Measurements from ENCODE around the gene ANKRD35. TPM values are rescaled to one million over a fixed set of nuclear protein-coding genes. Genes with fewer than 3 reads are reported as not detected.

ANKRD35 gene
- total and polyA plus RNA-seq, 9 of the 15 experiments (the other 6 are each of a cell fraction or from before 2014, with no cell fraction given), result 0.07 to 0.14 (median 0.07) TPM; not detected in 5

DNA sequence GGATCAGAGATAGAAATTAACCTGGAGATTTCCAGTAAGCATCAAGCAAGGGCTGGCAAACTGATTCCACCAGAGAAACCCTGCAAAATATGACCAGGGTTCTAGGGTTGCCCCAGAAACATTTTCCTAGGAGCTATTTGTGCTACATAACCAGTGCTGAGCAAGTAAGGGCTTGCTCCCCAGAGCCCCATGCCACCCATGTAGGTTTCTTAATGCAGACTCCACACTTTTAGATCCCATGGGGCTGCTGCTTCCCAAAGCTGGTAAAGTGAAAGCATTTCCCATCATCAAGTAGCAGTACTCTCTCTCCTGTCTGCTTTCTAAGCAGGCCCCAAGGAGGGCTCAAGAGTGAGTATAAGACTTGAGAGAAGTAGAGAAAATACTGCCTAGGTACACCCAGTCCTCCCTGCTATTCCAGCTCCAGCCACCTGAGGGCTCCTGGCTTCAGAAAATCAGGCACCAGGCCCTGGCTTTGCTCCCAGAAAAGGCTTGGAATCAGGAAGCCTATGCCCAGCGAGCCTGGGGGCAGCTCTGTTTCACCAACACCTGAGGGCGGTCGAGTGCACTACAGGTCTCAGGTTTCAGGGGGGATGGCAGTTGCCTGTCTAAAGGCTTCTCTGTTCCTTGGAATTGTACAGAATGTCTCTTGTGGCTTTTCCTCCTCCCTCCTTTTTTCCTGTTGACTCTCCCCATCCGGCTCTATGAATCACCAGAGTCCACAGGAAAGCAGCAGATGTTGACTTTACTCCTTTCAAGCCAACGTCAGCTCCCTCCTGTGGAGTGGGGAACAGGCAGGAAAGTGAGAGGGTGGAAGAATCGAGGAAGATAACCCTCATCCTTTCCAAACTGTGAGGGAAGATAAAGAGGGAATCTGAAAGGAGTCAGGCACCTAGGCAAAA, 6.2 kb upstream of the ANKRD35 start (continued):
- no peak for TF ChIP-seq SMAD2 (IDR thresholded peaks at IDR 0.05; ENCODE audit: low read depth, low read length)
- peak; percentile 57 for TF ChIP-seq BRD9 (IDR thresholded peaks at IDR 0.05; ENCODE audit: low read depth, partially characterized antibody)
- TF ChIP-seq FOSL1 (tag; conservative IDR thresholded peaks at IDR 0.05), result peak; percentile 83; the same call in 1 of the 2 replicates
- peak; percentile 69 for TF ChIP-seq MYNN (IDR thresholded peaks at IDR 0.05)
- no peak for TF ChIP-seq MYNN (CRISPR knock-in tag; IDR thresholded peaks at IDR 0.05)
- TF ChIP-seq ZNF512 (tag; IDR thresholded peaks at IDR 0.05), result peak; percentile 59
- no peak for TF ChIP-seq TAL1 (IDR thresholded peaks at IDR 0.05)
- TF ChIP-seq DPF2 (IDR thresholded peaks at IDR 0.05), result peak; percentile 24; the same call in 1 of the 2 replicates
- peak; percentile 36; the same call in 1 of the 2 replicates for TF ChIP-seq SMAD4 (CRISPR knock-in tag; conservative IDR thresholded peaks at IDR 0.05)
- TF ChIP-seq ZFX (CRISPR knock-in tag; IDR thresholded peaks at IDR 0.05), result no peak
- no peak for TF ChIP-seq KLF1 (tag; IDR thresholded peaks at IDR 0.05)
- TF ChIP-seq, protein P1, sequence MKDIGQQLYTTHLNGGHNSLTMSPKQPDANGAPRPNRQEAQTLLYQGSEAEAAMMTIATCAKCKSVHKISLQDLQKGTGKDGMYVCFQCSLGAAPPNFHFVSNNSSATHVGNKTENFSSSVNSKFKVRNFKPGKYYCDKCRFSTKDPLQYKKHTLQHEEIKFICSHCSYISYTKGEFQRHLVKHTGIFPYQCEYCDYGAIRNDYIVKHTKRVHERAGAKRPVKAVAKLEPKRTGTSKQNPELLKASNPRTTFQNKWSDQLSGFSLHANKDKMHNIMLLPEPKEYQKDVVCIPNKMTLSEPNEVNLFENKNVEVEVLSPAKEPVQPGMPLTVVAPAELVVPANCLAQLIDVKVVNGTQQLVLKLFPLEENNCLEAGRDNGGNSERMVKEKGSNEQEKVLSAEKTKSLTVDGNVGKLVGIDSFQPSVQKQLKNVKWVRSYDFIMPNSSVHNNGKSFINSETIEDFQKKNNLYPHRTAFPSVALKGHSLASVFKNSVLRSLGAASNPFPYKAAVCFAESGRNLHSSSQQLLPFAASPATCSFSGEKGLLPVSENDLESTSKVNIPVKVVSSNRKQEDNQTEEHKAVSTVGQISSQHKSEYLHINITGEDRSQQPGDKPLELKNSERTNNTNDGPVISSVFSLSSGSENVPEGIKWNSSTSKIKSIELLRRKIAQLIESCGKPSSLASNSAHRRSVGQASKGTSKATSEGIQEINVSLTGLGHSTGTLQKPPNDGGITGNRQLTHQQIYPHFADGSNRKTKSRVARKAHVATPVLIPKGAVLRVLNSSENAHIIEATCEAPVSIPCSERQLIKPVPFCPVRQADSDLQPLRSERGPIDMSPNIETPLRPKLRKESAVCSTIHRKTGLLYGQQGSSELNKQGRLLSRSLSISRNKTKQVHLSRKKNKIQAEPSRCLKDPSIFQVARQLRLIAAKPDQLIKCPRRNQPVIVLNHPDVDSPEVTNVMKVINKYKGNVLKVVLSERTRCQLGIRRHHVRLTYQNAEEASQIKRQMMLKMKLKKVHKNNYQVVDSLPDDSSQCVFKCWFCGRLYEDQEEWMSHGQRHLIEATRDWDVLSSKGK (CRISPR knock-in tag; IDR thresholded peaks at IDR 0.05), result no peak
- peak; percentile 88 for TF ChIP-seq SMC3 (conservative IDR thresholded peaks at IDR 0.05; ENCODE audit: insufficient read depth, low read depth, low read length)
- 0 out of 2 replicates have a peak, but pooled peaks have one; percentile 37 for TF ChIP-seq GATAD2A (IDR thresholded peaks at IDR 0.05)
- TF ChIP-seq ETV5 (CRISPR knock-in tag; IDR thresholded peaks at IDR 0.05; ENCODE audit: low read depth), result peak; percentile 61; the same call in 1 of the 2 replicates
- TF ChIP-seq ZNF584 (CRISPR knock-in tag; IDR thresholded peaks at IDR 0.05; ENCODE audit: low read depth), result no peak
- TF ChIP-seq KDM4B (IDR thresholded peaks at IDR 0.05; ENCODE audit: borderline replicate concordance in 2 of 2, low read depth in 1 of 2), result no peak
- TF ChIP-seq BRCA1 (IDR thresholded peaks at IDR 0.05), result no peak
- TF ChIP-seq BRCA1 (CRISPR knock-in tag; IDR thresholded peaks at IDR 0.05), result no peak
- TF ChIP-seq MTA1 (IDR thresholded peaks at IDR 0.05; ENCODE audit: borderline replicate concordance), result no peak
- 0 out of 2 replicates have a peak, but pooled peaks have one; percentile 52 for TF ChIP-seq XRCC5 (IDR thresholded peaks at IDR 0.05; ENCODE audit: low read depth, low read length)
- peak; percentile 51; the same call in 1 of the 2 replicates for TF ChIP-seq ZNF764 (CRISPR knock-in tag; IDR thresholded peaks at IDR 0.05; ENCODE audit: low read depth)
